Endodermal cell (in vitro differentiated cells): ENCODE data around the gene KANSL1L. TPM values are rescaled to one million over a fixed set of nuclear protein-coding genes. Genes with fewer than 3 reads are reported as not detected.

Source experiments
- DNase-seq: peaks from one replicate; pipeline ENCODE4 v3.0.0-alpha.2; 2017
- H3K27ac ChIP-seq: 2 replicates; pipeline ENCODE4 v1.5.1; 2013; ENCODE audit warnings: mild to moderate bottlenecking, low read depth, low read length, moderate library complexity
- H3K27me3 ChIP-seq: 2 replicates; pipeline ENCODE4 v1.6.1; 2013; ENCODE audit warnings: mild to moderate bottlenecking, low read length, moderate library complexity; ENCODE audit not compliant: insufficient read depth, control insufficient read depth, poor library complexity, severe bottlenecking
- H3K36me3 ChIP-seq: 2 replicates; pipeline ENCODE4 v1.7.0; 2013; ENCODE audit warnings: mild to moderate bottlenecking, low read length, moderate library complexity; ENCODE audit not compliant: control insufficient read depth, insufficient read depth
- H3K4me1 ChIP-seq: one replicate; pipeline ENCODE4 v1.7.0; 2013; ENCODE audit warnings: low read length; ENCODE audit not compliant: control insufficient read depth, insufficient read depth
- H3K4me3 ChIP-seq: 2 replicates; pipeline ENCODE4 v1.5.1; 2013; ENCODE audit warnings: mild to moderate bottlenecking, low read length, moderate library complexity
- H3K9ac ChIP-seq: 2 replicates; pipeline ENCODE4 v1.6.1; 2013; ENCODE audit warnings: mild to moderate bottlenecking, low read length, moderate library complexity; ENCODE audit not compliant: poor library complexity, severe bottlenecking; ENCODE audit errors: extremely low read depth
- H3K9me3 ChIP-seq: 2 replicates; pipeline ENCODE4 v1.6.1; 2013; ENCODE audit warnings: mild to moderate bottlenecking, low read length, moderate library complexity; ENCODE audit not compliant: control insufficient read depth
- H3K27ac Mint-ChIP-seq: 2 replicates; pipeline ENCODE4 v1.8.0; 2020; ENCODE audit warnings: mixed read lengths
- H3K27me3 Mint-ChIP-seq: 2 replicates; pipeline ENCODE4 v1.8.0; 2021; ENCODE audit warnings: mild to moderate bottlenecking, mixed read lengths; ENCODE audit not compliant: insufficient read depth
- H3K36me3 Mint-ChIP-seq: 2 replicates; pipeline ENCODE4 v1.8.0; 2020; ENCODE audit warnings: low read depth, mixed read lengths
- H3K4me1 Mint-ChIP-seq: 2 replicates; pipeline ENCODE4 v1.8.0; 2020; ENCODE audit warnings: mixed read lengths
- H3K4me3 Mint-ChIP-seq: 2 replicates; pipeline ENCODE4 v1.8.0; 2020; ENCODE audit warnings: mild to moderate bottlenecking, moderate library complexity, mixed read lengths
- H3K9me3 Mint-ChIP-seq: 2 replicates; pipeline ENCODE4 v1.8.0; 2020; ENCODE audit warnings: mild to moderate bottlenecking, mixed read lengths
- CTCF ChIP-seq: fragments of 200-600 bp; sonication (generic); conservative IDR thresholded peaks from 2 replicates; pipeline ENCODE4 v1.5.0; 2021; ENCODE audit warnings: antibody characterized with exemption, mild to moderate bottlenecking
- WGBS, 2 experiments: methylation state at CpG; one replicate each; pipeline versions ENCODE4 v1.1.5 to v1.1.7; 2013; ENCODE audit warnings: missing lambda C conversion rate in 2 of 2, mixed read lengths in 1 of 2; ENCODE audit not compliant: insufficient coverage in 1 of 2, insufficient read length in 1 of 2; 5-methylcytosine and 5-hydroxymethylcytosine counted together
- total RNA-seq, 2 donors: library from RNA; stranded (reverse); fragmentation: NEBNext Ultra II Directional in 1 of 2; extraction: Animal tissue kit (Norgen Biotek cat#: 25700) in 1 of 2; gene quantifications; 2 replicates in 1 of 2; 3 replicates in 1 of 2; pipeline ENCODE4 v1.2.1, GENCODE V29; 2021

Gene KANSL1L
- total RNA-seq, 2 donors from 2014 or later: 26.6 to 31.3 TPM

- Histone ChIP-seq H3K36me3 (peaks cover 62% of the 10 kb centered on the region), H3K9me3 (no peaks in the 10 kb centered on the region), H3K4me1 (peaks cover 9% of the 10 kb centered on the region), H3K4me3 (no peak overlapping the region), H3K9ac (no peak overlapping the region), H3K27me3 (no peaks in the 10 kb centered on the region), H3K27ac (no peak overlapping the region)
- Mint-ChIP-seq H3K4me1 (peaks cover 18% of the 10 kb centered on the region), H3K27ac (no peak overlapping the region), H3K9me3 (no peaks in the 10 kb centered on the region), H3K4me3 (no peak overlapping the region), H3K27me3 (no peaks in the 10 kb centered on the region), H3K36me3 (peaks cover 50% of the 10 kb centered on the region)
- 81% methylated on average over 6 of the region's 6 CpGs; no CpG with 5 or more reads in 1 of the 2 experiments for WGBS, 2 experiments
- DNase-seq: no peak
- TF ChIP-seq CTCF: no peak
Observed at GRCh38 chr2:210009126-210009525, 162.1 kb downstream of the KANSL1L start.

DNA sequence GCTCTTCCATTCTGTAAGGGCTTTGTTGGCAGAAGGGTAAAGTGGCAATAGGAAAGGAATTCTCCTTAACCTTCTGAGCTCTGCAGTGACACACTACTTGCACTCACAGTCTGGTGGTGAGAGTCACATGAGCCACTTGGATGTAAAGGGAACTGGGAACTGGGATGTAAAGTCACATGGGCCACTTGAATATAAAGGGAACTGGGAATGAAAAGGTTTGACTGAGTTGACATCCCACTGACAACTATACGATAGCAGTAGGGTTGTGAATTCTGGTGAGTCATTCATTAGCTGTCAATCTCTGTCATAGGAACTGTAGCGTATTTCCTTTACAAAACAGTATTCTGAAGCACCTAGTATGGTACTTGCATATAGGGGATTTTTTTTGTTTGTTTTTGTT lies 163.3 kb downstream of the KANSL1L start:
- Histone ChIP-seq H3K4me1 (peaks cover 10% of the 10 kb centered on the region), H3K9me3 (no peaks in the 10 kb centered on the region), H3K36me3 (peaks cover 52% of the 10 kb centered on the region), H3K27me3 (no peaks in the 10 kb centered on the region), H3K27ac (no peak overlapping the region), H3K4me3 (no peak overlapping the region), H3K9ac (no peak overlapping the region)
- H3K27me3 Mint-ChIP-seq: no peaks in the 10 kb centered on the region
- WGBS, 2 experiments: 97 to 100% methylated on average over 1 to 2 of the region's 2 CpGs
- no peaks in the 10 kb centered on the region for H3K9me3 Mint-ChIP-seq
- DNase-seq: no peak
- peaks cover 24% of the 10 kb centered on the region for H3K4me1 Mint-ChIP-seq
- no peak overlapping the region for H3K4me3 Mint-ChIP-seq
- no peak overlapping the region for H3K27ac Mint-ChIP-seq
- H3K36me3 Mint-ChIP-seq: peaks cover 42% of the 10 kb centered on the region
- TF ChIP-seq CTCF: no peak

DNA sequence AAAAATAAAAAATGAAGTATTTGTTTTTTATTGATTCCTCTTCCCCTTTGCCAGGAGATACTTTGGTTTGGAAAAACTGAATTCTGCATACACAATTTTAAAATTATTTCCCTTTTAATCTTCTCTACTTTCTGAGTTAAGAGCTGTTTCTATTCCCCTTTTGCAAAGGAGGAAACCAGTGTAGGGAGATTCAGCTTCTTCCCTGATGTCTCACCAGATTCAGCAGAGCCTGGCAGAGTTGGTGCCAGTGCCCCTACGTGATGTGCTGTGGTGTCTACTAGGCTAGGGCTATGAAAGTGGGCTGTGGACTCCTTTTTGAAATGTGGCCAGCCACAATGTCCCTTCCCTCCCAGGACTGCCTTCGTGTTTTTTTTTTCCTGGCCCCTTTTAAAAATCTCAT lies 166.3 kb downstream of the KANSL1L start:
- no peak overlapping the region for H3K9ac ChIP-seq
- Mint-ChIP-seq H3K4me1 (peaks cover 22% of the 10 kb centered on the region), H3K27ac (no peak overlapping the region), H3K4me3 (no peak overlapping the region), H3K9me3 (no peaks in the 10 kb centered on the region), H3K36me3 (peaks cover 19% of the 10 kb centered on the region), H3K27me3 (no peaks in the 10 kb centered on the region)
- peaks cover 30% of the 10 kb centered on the region for H3K36me3 ChIP-seq
- no peaks in the 10 kb centered on the region for H3K27me3 ChIP-seq
- DNase-seq: no peak
- peak overlapping the region; percentile 95 for H3K4me3 ChIP-seq
- no peak for TF ChIP-seq CTCF
- H3K27ac ChIP-seq: no peak overlapping the region
- no peaks in the 10 kb centered on the region for H3K9me3 ChIP-seq
- peaks cover 10% of the 10 kb centered on the region for H3K4me1 ChIP-seq
- WGBS, 2 experiments: 92% methylated on average over 2 of the region's 2 CpGs; no CpG with 5 or more reads in 1 of the 2 experiments
